Measurements from ENCODE around the gene ALDH3A2.

The ALDH3A2 gene

DNA sequence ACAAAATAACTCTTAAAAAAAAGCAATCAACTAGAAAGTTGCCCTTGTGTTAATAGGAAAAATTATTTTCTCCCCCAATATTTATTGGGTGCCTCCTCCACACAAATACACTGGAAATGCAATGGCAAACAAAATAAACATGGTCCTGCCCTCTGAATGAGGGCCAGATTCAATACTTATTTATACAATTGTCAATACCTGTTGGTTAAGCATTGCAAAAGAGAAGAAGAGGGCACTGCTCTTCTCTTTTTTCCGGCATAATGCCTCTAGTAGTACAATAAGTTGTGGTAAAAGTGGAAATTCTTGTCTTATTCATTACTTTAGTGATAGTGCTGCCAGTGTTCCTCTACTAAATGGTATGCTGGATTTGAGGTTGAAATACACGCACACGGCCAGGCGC lies 22.5 kb upstream of the ALDH3A2 start:
- H3K36me3 ChIP-seq (ENCODE audit: insufficient read depth, low read length) = no peaks in the 10 kb centered on the region
- H3K9ac ChIP-seq (ENCODE audit: insufficient read length) = no peak overlapping the region
- no peak for TF ChIP-seq EZH2 (IDR thresholded peaks at IDR 0.05)
- TF ChIP-seq POLR2AphosphoS5 (IDR thresholded peaks at IDR 0.05; ENCODE audit: borderline replicate concordance, low read depth, low read length) = no peak
- TF ChIP-seq FOXP2 (optimal IDR thresholded peaks at IDR 0.05; ENCODE audit: control extremely low read depth, extremely low read length, insufficient read depth) = no peak
- no peak for DNase-seq (ENCODE audit: low read depth, low spot score)
- H3K9me3 ChIP-seq (ENCODE audit: low read depth, low read length) = no peaks in the 10 kb centered on the region
- H3K4me3 ChIP-seq = no peak overlapping the region
- H3K27ac ChIP-seq = no peak overlapping the region

DNA sequence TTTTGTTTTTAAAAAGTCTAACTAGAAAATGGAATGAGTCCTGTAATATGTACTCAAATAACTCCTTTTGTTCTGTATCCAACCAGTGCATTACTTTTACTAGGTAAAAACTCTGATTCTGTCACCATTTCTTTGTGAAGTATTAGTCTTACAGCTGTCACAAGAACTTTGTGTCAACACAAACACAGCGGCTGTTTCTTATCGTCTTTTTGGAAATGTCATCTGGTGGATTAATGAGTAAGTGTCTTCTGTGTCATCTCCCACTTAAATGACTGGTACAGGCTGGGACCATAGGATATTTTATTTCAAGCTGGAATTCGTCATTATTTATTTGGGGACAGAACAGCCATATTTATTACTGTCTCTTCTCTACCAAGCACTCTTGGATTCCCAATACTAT lies 19.1 kb upstream of the ALDH3A2 start:
- Histone ChIP-seq H3K4me3 (no peak overlapping the region), H3K9ac (ENCODE audit: insufficient read length) (no peak overlapping the region), H3K36me3 (ENCODE audit: insufficient read depth, low read length) (no peaks in the 10 kb centered on the region), H3K9me3 (ENCODE audit: low read depth, low read length) (no peaks in the 10 kb centered on the region), H3K27ac (no peak overlapping the region)
- TF ChIP-seq POLR2AphosphoS5 (IDR thresholded peaks at IDR 0.05; ENCODE audit: borderline replicate concordance, low read depth, low read length) (no peak), EZH2 (IDR thresholded peaks at IDR 0.05) (no peak), FOXP2 (optimal IDR thresholded peaks at IDR 0.05; ENCODE audit: control extremely low read depth, extremely low read length, insufficient read depth) (no peak)
- no peak for DNase-seq (ENCODE audit: low read depth, low spot score)

GRCh38 chr17:19630035-19630434 lies 18.5 kb upstream of the ALDH3A2 start:
- no peak overlapping the region for H3K9ac ChIP-seq (ENCODE audit: insufficient read length)
- no peak overlapping the region for H3K27ac ChIP-seq
- no peaks in the 10 kb centered on the region for H3K9me3 ChIP-seq (ENCODE audit: low read depth, low read length)
- H3K36me3 ChIP-seq (ENCODE audit: insufficient read depth, low read length) = no peaks in the 10 kb centered on the region
- DNase-seq (ENCODE audit: low read depth, low spot score) = no peak
- no peak for TF ChIP-seq EZH2 (IDR thresholded peaks at IDR 0.05)
- no peak for TF ChIP-seq POLR2AphosphoS5 (IDR thresholded peaks at IDR 0.05; ENCODE audit: borderline replicate concordance, low read depth, low read length)
- TF ChIP-seq FOXP2 (optimal IDR thresholded peaks at IDR 0.05; ENCODE audit: control extremely low read depth, extremely low read length, insufficient read depth) = no peak
- H3K4me3 ChIP-seq = no peak overlapping the region

GRCh38 chr17:19630661-19631060 lies 17.9 kb upstream of the ALDH3A2 start:
- H3K4me3 ChIP-seq = no peak overlapping the region
- H3K27ac ChIP-seq = no peak overlapping the region
- TF ChIP-seq POLR2AphosphoS5 (IDR thresholded peaks at IDR 0.05; ENCODE audit: borderline replicate concordance, low read depth, low read length) (no peak), FOXP2 (optimal IDR thresholded peaks at IDR 0.05; ENCODE audit: control extremely low read depth, extremely low read length, insufficient read depth) (no peak), EZH2 (IDR thresholded peaks at IDR 0.05) (no peak)
- no peak overlapping the region for H3K9ac ChIP-seq (ENCODE audit: insufficient read length)
- H3K9me3 ChIP-seq (ENCODE audit: low read depth, low read length) = no peaks in the 10 kb centered on the region
- no peaks in the 10 kb centered on the region for H3K36me3 ChIP-seq (ENCODE audit: insufficient read depth, low read length)
- DNase-seq (ENCODE audit: low read depth, low spot score) = no peak

DNA sequence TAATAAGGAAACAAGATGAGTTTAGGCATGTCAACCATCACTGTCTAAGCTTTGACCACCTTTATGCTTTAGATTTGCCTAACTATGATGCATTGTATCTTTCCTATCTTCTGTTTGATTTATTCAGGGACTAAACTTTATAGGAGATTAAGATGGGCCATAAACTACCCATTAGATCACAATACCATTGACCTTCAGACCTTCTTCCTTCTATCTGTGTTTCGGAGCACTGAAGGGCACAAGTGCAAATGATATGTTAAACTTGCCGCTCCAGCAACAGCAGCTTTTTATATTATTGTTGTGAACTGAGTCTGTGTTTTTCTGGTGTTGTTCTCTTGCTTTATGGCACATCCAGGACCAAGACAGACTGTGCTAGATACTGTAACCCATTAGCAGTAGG lies 16.6 kb upstream of the ALDH3A2 start:
- H3K27ac ChIP-seq = no peak overlapping the region
- TF ChIP-seq EZH2 (IDR thresholded peaks at IDR 0.05) (no peak), FOXP2 (optimal IDR thresholded peaks at IDR 0.05; ENCODE audit: control extremely low read depth, extremely low read length, insufficient read depth) (no peak), POLR2AphosphoS5 (IDR thresholded peaks at IDR 0.05; ENCODE audit: borderline replicate concordance, low read depth, low read length) (no peak)
- H3K9ac ChIP-seq (ENCODE audit: insufficient read length) = no peak overlapping the region
- no peaks in the 10 kb centered on the region for H3K9me3 ChIP-seq (ENCODE audit: low read depth, low read length)
- H3K36me3 ChIP-seq (ENCODE audit: insufficient read depth, low read length) = no peaks in the 10 kb centered on the region
- DNase-seq (ENCODE audit: low read depth, low spot score) = no peak
- no peak overlapping the region for H3K4me3 ChIP-seq

DNA sequence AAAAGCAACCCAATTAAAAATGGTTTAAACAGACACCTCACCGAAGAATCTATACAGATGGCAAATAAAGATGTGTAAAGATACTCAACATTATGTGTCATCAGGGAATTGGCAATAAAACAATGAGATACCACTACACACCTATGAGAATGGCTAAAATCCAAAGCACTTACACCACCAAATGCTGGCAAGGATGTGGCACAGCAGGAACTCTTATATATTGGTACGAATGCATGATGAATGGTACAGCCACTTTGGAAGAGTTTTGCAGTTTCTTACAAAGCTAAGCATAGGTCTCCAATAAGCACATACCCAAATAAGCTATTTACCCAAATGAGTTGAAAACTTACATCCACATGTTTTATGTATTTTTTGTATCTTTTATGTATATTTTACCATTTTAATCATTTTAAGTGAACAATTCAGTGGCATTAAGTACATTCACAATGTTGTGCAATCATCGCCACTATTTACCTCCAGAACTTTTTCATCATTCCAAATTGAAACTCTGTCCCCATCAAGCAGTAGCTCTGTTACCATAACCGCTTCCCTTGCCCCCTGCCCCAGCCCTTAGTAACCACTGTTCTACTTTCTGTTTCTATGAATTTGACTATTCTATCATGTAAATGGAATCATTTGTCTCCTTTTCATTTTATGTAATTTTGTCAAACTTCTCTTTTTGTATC lies 6.7 kb upstream of the ALDH3A2 start:
- Histone ChIP-seq H3K4me3 (no peak overlapping the region), H3K9ac (ENCODE audit: insufficient read length) (no peak overlapping the region), H3K36me3 (ENCODE audit: insufficient read depth, low read length) (no peaks in the 10 kb centered on the region), H3K27ac (no peak overlapping the region), H3K9me3 (ENCODE audit: low read depth, low read length) (no peaks in the 10 kb centered on the region)
- DNase-seq (ENCODE audit: low read depth, low spot score) = no peak
- TF ChIP-seq EZH2 (IDR thresholded peaks at IDR 0.05) (no peak), FOXP2 (optimal IDR thresholded peaks at IDR 0.05; ENCODE audit: control extremely low read depth, extremely low read length, insufficient read depth) (no peak), POLR2AphosphoS5 (IDR thresholded peaks at IDR 0.05; ENCODE audit: borderline replicate concordance, low read depth, low read length) (no peak)

DNA sequence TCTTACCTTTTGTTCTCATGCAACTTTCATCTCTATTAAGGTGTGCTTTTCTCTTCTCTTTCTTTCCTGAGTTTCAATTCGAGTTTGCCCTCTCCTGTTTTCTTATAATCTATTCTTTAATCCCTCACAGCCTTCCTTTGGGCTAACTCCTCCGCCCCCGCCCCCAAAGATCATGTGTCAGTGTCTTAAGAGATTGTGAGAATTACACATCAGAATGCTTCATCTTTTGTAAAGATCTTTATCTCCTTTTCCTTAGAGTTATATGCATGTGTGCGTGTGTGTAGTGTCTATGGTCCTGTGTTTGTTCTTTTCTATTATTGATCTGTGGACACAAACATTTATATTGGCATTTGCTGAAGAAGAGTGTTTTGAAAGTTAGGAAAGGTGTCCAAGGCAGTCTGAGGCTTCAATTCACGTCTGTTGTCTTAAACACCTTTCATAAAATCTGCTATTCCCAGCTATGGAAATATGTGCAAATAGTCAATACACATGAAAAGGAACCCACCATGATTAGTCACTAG lies 6.1 kb upstream of the ALDH3A2 start:
- no peak overlapping the region for H3K27ac ChIP-seq
- H3K36me3 ChIP-seq (ENCODE audit: insufficient read depth, low read length) = no peaks in the 10 kb centered on the region
- TF ChIP-seq EZH2 (IDR thresholded peaks at IDR 0.05) (no peak), POLR2AphosphoS5 (IDR thresholded peaks at IDR 0.05; ENCODE audit: borderline replicate concordance, low read depth, low read length) (no peak), FOXP2 (optimal IDR thresholded peaks at IDR 0.05; ENCODE audit: control extremely low read depth, extremely low read length, insufficient read depth) (no peak)
- no peaks in the 10 kb centered on the region for H3K9me3 ChIP-seq (ENCODE audit: low read depth, low read length)
- no peak overlapping the region for H3K9ac ChIP-seq (ENCODE audit: insufficient read length)
- no peak overlapping the region for H3K4me3 ChIP-seq
- no peak for DNase-seq (ENCODE audit: low read depth, low spot score)

GRCh38 chr17:19644493-19645210 lies 3.9 kb upstream of the ALDH3A2 start:
- no peak overlapping the region for H3K27ac ChIP-seq
- no peak overlapping the region for H3K4me3 ChIP-seq
- no peak overlapping the region for H3K9ac ChIP-seq (ENCODE audit: insufficient read length)
- DNase-seq (ENCODE audit: low read depth, low spot score) = no peak
- TF ChIP-seq FOXP2 (optimal IDR thresholded peaks at IDR 0.05; ENCODE audit: control extremely low read depth, extremely low read length, insufficient read depth) (no peak), POLR2AphosphoS5 (IDR thresholded peaks at IDR 0.05; ENCODE audit: borderline replicate concordance, low read depth, low read length) (no peak), EZH2 (IDR thresholded peaks at IDR 0.05) (no peak)
- H3K36me3 ChIP-seq (ENCODE audit: insufficient read depth, low read length) = no peaks in the 10 kb centered on the region
- no peaks in the 10 kb centered on the region for H3K9me3 ChIP-seq (ENCODE audit: low read depth, low read length)

Measured in SK-N-MC (cell line).